Peyer's patch (tissue), 4 donors: ENCODE measurements around the gene EFNB2.

Experiments
- POLR2A ChIP-seq, 2 donors: fragments of 450-650 bp; IDR thresholded peaks; one replicate each; pipeline ENCODE4 v1.5.1; 2017; ENCODE audit warnings: antibody characterized with exemption in 2 of 2, mild to moderate bottlenecking in 2 of 2, moderate library complexity in 2 of 2
- TF ChIP-seq, protein P1 (sequence below), 6 experiments: fragments of 450-650 bp in 4 of 6; fragments of 200-600 bp in 2 of 6; sonication (generic) in 1 of 6; IDR thresholded peaks; one replicate each; pipeline ENCODE4 v1.5.1; 2017 to 2019; ENCODE audit warnings: antibody characterized with exemption in 6 of 6, mild to moderate bottlenecking in 3 of 6, moderate library complexity in 1 of 6

DNA sequence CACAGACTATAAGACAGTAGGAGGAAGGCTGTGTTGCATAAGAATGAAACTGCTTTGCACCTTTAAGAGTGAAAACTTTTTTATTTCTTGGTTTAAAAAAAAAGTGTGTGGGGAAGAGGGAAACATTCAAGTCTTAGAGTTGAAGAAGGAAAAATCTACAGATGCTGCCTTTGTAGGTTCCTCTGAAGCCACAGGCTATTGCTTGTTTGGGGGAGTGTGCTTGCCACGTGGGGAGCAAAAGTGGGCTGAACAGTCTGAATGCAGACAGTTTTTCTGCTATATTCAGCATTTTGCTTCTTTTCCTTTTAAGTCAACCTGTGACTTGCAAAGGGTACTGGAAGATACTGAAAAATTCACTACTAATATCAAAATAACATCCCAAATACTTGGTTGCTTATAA, 36.9 kb downstream of the EFNB2 start:
- TF ChIP-seq, protein P1, sequence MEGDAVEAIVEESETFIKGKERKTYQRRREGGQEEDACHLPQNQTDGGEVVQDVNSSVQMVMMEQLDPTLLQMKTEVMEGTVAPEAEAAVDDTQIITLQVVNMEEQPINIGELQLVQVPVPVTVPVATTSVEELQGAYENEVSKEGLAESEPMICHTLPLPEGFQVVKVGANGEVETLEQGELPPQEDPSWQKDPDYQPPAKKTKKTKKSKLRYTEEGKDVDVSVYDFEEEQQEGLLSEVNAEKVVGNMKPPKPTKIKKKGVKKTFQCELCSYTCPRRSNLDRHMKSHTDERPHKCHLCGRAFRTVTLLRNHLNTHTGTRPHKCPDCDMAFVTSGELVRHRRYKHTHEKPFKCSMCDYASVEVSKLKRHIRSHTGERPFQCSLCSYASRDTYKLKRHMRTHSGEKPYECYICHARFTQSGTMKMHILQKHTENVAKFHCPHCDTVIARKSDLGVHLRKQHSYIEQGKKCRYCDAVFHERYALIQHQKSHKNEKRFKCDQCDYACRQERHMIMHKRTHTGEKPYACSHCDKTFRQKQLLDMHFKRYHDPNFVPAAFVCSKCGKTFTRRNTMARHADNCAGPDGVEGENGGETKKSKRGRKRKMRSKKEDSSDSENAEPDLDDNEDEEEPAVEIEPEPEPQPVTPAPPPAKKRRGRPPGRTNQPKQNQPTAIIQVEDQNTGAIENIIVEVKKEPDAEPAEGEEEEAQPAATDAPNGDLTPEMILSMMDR (IDR thresholded peaks at IDR 0.05): no peak
- no peak for TF ChIP-seq POLR2A (IDR thresholded peaks at IDR 0.05)
